Ovary (tissue), 9 donors: ENCODE measurements around the gene APOL6. TPM values are rescaled to one million over a fixed set of nuclear protein-coding genes. Genes with fewer than 3 reads are reported as not detected.
"Not testable (repeated sequence)": the region's sequence is repeated elsewhere in the genome, so short reads cannot be mapped to it uniquely, and the experiment has no call there.

Experiments used
- DNase-seq, 5 donors: peaks; one replicate each; pipeline ENCODE4 v3.0.0-alpha.2; 2019 to 2020
- H3K27ac ChIP-seq, 2 donors: fragments of 200-600 bp; one replicate each; pipeline versions ENCODE4 v1.5.1 to v1.8.0; 2019 to 2022
- H3K27me3 ChIP-seq: fragments of 200-600 bp; one replicate; pipeline ENCODE4 v1.8.0; 2022
- H3K36me3 ChIP-seq: fragments of 200-600 bp; sonication (generic); one replicate; pipeline ENCODE4 v1.5.1; 2019
- H3K4me1 ChIP-seq: one replicate; pipeline ENCODE4 v1.8.1; 2013; ENCODE audit warnings: mild to moderate bottlenecking, moderate library complexity; ENCODE audit not compliant: insufficient read depth
- H3K4me3 ChIP-seq: fragments of 200-600 bp; sonication (generic); one replicate; pipeline ENCODE4 v1.5.1; 2017
- H3K9me3 ChIP-seq, 2 donors: fragments of 200-600 bp in 1 of 2; sonication (generic) in 1 of 2; one replicate each; pipeline versions ENCODE4 v1.5.1 to v1.8.1; 2013 to 2019; ENCODE audit warnings: mild to moderate bottlenecking in 1 of 2, moderate library complexity in 1 of 2
- CTCF ChIP-seq, 3 donors: fragments of 450-650 bp in 2 of 3; fragments of 200-600 bp in 1 of 3; IDR thresholded peaks; one replicate each; pipeline versions ENCODE4 v1.5.1 to v1.8.0; 2016 to 2022; ENCODE audit warnings: antibody characterized with exemption in 3 of 3, mild to moderate bottlenecking in 1 of 3
- EP300 ChIP-seq: sonication (generic); formaldehyde crosslinking; IDR thresholded peaks from one replicate; pipeline ENCODE4 v1.6.1; 2017; ENCODE audit warnings: antibody characterized with exemption
- POLR2A ChIP-seq: fragments of 450-650 bp; IDR thresholded peaks from one replicate; pipeline ENCODE4 v1.6.1; 2017; ENCODE audit warnings: antibody characterized with exemption, mild to moderate bottlenecking, moderate library complexity
- WGBS, 3 donors: extraction: QIAGEN DNeasy Blood & Tissue Kit in 1 of 3; methylation state at CpG; one replicate each; pipeline versions ENCODE4 v1.1.5 to v1.1.7; 2013 to 2017; 5-methylcytosine and 5-hydroxymethylcytosine counted together
- intact Hi-C, 4 donors: fragments of 100-400 bp; cut with DNase I; formaldehyde crosslinking; loops; one replicate each; pipeline versions ENCODE4 v1.11.0 to v1.15.1; 2022 to 2023
- polyA plus RNA-seq, 2 donors: library from polyadenylated mRNA; stranded (reverse); fragments of 200-250 nt in 1 of 2; fragments of 350-450 nt in 1 of 2; fragmentation: Illumina TruSeq in 1 of 2; extraction: RNeasy Lipid Tissue Mini Kit (QIAGEN cat#74804) in 1 of 2; gene quantifications; one replicate each; pipeline ENCODE4 v1.2.3, GENCODE V29; 2013 to 2014
- total RNA-seq, 7 donors: library from RNA; depleted of rRNA in 2 of 7; stranded (reverse); fragments of >200 nt in 2 of 7; fragmentation: NEBNext Ultra II Directional in 3 of 7; extraction: Animal tissue kit (Norgen Biotek cat#: 25700) in 3 of 7; gene quantifications; one replicate each; pipeline versions ENCODE4 v1.1.0 to v1.2.4, GENCODE V29; 2016 to 2023
- donor health status: DM: no; HTN: no; CAD: no; lungs with moderate emphysema.
- donor health status: DM: no; HTN: no; CAD: no.
- donor health status: Bipolar disorder and iron deficiency.
- donor health status: DM: yes; HTN: yes; CAD: no.
- donor health status: DM: no; HTN: no; CAD: no.
- donor health status: DM: yes; HTN: yes; CAD: no.

Gene APOL6
- total and polyA plus RNA-seq, 9 donors, result 11.1 to 34.1 (median 18.6) TPM

GRCh38 chr22:35662914-35663313, 14.7 kb downstream of the APOL6 start:
- no peaks in the 10 kb centered on the region for H3K9me3 ChIP-seq
- no peak for DNase-seq
- intact Hi-C loops, result no loop called here
- H3K4me3 ChIP-seq, result no peak overlapping the region
- 20 to 40% (median 36%) methylated on average over 2 of the region's 2 CpGs for WGBS, 3 donors
- peak overlapping the region; percentile 18 to 78 for H3K27ac ChIP-seq
- H3K4me1 ChIP-seq, result peaks cover 7% of the 10 kb centered on the region
- H3K27me3 ChIP-seq, result no peaks in the 10 kb centered on the region
- H3K36me3 ChIP-seq, result no peaks in the 10 kb centered on the region
- TF ChIP-seq EP300 (no peak), POLR2A (no peak), CTCF (IDR thresholded peaks at IDR 0.05) (no peak)

GRCh38 chr22:35663371-35663770, 15.1 kb downstream of the APOL6 start:
- Histone ChIP-seq H3K27me3 (no peaks in the 10 kb centered on the region), H3K4me1 (peaks cover 7% of the 10 kb centered on the region), H3K9me3 (no peaks in the 10 kb centered on the region), H3K27ac (peak overlapping the region; percentile 18 to 78), H3K4me3 (peak overlapping the region; percentile 4), H3K36me3 (no peaks in the 10 kb centered on the region)
- WGBS, 3 donors, result 1 to 7% (median 4%) methylated on average over 3 of the region's 3 CpGs
- intact Hi-C loops, result no loop called here
- no peak for TF ChIP-seq POLR2A
- TF ChIP-seq EP300, result no peak
- TF ChIP-seq CTCF (IDR thresholded peaks at IDR 0.05), result no peak
- DNase-seq, result no peak

- 93 to 96% (median 93%) methylated on average over 5 of the region's 5 CpGs for WGBS, 3 donors
- Histone ChIP-seq H3K9me3 (no peaks in the 10 kb centered on the region), H3K27me3 (no peaks in the 10 kb centered on the region), H3K27ac (no peak overlapping the region), H3K4me1 (peaks cover 9% of the 10 kb centered on the region), H3K36me3 (no peaks in the 10 kb centered on the region), H3K4me3 (no peak overlapping the region)
- no peak for DNase-seq
- TF ChIP-seq CTCF (IDR thresholded peaks at IDR 0.05) (no peak), EP300 (no peak), POLR2A (no peak)
- intact Hi-C loops, result no loop called here
These were observed 16.8 kb downstream of the APOL6 start for GRCh38 chr22:35664955-35665587.

GRCh38 chr22:35666699-35667098, 18.5 kb downstream of the APOL6 start:
- H3K27me3 ChIP-seq, intact Hi-C loops: not testable (repeated sequence)
- WGBS, 3 donors, result 86 to 92% (median 90%) methylated on average over 1 of the region's 1 CpG

GRCh38 chr22:35674335-35674734, 26.1 kb downstream of the APOL6 start:
- no peaks in the 10 kb centered on the region for H3K9me3 ChIP-seq
- peaks cover 2% of the 10 kb centered on the region for H3K4me1 ChIP-seq
- intact Hi-C loops, result no loop called here
- no peaks in the 10 kb centered on the region for H3K27me3 ChIP-seq
- H3K4me3 ChIP-seq, result no peak overlapping the region
- DNase-seq, result no peak
- H3K36me3 ChIP-seq, result no peaks in the 10 kb centered on the region
- TF ChIP-seq CTCF (IDR thresholded peaks at IDR 0.05), result no peak
- no peak for TF ChIP-seq POLR2A
- no peak for TF ChIP-seq EP300
- H3K27ac ChIP-seq, result no peak overlapping the region

More at GRCh38 chr22:35666699-35667098, 18.5 kb downstream of the APOL6 start:
- not testable (repeated sequence) for H3K9me3 ChIP-seq, H3K4me3 ChIP-seq, DNase-seq, H3K36me3 ChIP-seq, H3K27ac ChIP-seq, H3K4me1 ChIP-seq

- DNase-seq, H3K36me3 ChIP-seq, H3K27ac ChIP-seq, H3K4me1 ChIP-seq, H3K4me3 ChIP-seq, H3K27me3 ChIP-seq, intact Hi-C loops, H3K9me3 ChIP-seq: not testable (repeated sequence)
- 90 to 94% (median 94%) methylated on average over 1 of the region's 1 CpG for WGBS, 3 donors
These were observed 27.8 kb downstream of the APOL6 start for GRCh38 chr22:35676065-35676464.
